GM21447 (cell line): ENCODE data around the gene LRRC3.

ENCODE experiments used
- ATAC-seq: cut with Tn5 transposase; IDR thresholded peaks from one replicate; pipeline ENCODE4 v1.9.1; 2021; ENCODE audit not compliant: unreplicated experiment

LRRC3 gene

DNA sequence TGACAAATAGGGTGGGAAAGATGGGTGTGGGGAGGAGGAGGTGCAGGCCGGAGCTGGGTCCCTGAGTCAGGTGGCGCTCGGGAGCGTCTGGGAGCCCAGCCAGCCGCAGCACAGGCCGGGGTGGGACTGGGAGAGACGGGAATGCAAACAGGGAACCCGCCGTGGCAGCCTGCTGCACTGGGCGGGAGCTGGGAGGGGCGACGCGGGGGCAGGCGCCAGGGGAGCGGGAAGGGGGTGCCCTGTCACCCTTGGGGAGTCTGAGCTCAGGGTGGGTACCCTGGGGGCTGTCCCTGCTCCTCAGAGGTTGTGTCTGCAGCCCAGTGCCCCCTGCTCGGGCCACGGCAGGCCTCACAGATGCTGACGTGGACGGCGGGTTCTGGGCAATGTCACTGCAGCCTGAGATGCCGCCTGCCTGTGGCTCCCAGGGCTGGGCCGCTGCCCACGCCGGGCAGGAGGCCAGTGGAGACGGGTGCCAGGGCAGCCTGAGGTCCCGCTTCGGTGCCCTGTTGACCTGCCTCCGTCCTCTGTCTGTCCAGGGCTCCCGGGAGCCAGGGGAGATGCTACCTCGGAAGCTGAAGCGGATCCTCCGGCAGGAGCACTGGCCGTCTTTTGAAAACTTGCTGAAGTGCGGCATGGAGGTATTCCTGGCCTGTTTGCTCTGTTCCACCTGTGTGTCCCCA, 16.6 kb upstream of the LRRC3 start:
- no peak for ATAC-seq

DNA sequence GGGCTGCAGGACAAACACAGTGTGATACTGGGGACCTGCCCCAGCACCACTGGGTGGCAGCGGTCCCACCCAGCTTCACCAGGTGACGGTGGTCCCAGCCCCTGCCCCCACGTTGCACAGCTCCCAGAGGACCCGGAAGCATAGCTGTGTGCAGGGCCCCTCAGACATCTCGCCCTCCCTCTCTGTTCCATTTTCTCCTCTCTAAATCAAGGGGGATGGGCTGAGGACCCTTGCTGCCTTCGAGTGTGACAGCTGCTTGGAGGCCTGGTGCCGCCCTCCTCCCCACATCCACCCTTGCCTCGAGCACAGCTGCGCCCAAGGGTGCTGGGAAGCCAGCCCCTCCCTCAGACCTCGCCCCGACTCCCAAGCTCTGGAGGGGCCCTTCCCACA, 16.1 kb upstream of the LRRC3 start:
- ATAC-seq = no peak

DNA sequence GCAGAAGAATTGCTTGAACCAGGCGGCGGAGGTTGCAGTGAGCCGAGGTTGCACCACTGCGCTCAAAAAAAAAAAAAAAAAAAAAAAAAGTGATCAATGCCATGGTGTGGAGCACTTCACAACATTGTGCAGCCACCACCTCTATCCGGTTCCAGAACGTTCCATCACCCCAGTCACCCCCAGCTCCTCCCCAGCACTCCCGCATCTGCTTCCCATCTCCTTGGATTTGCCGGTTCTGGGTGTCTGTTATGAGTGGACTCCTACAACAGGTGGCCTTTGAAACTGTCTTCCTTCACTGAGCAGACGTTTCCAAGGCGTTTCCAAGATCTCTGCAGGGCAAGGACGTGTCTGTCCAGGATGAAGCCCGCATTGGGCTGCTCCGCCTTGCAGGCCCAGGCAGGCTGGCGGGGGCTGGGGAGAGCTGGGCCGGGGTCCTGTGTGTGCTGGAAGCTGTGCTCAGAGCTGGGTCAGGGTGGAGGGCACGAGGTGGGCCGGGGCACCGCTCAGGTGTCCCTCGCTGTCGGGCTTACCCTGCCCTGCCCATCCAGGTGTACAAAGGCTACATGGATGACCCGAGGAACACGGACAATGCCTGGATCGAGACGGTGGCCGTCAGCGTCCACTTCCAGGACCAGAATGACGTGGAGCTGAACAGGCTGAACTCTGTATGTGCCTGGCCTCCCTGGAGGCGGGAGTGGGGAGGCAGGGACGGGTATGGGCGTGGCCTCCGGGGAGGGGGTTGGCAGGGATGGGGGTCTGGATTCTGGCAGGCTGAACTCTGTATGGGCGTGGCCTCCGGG, 14.9 kb upstream of the LRRC3 start:
- no peak for ATAC-seq

DNA sequence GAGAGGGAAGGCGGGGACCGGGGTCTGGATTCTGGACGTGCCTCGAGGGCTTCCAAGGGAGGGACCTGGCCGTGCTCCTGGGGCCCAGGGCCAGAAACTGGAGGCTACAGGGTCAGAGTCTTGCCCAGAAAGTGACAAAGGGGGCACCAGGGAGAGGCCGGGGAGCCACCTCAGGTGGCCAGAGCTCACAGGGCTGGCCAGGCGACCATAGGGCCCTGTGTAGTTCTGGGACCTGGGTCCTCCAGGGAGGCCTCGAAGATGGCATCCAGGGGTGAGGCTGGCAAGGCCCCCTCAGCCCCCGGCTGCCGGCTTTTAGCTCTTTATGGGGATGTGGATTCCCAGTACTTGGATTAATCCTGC, 14.3 kb upstream of the LRRC3 start:
- no peak for ATAC-seq

DNA sequence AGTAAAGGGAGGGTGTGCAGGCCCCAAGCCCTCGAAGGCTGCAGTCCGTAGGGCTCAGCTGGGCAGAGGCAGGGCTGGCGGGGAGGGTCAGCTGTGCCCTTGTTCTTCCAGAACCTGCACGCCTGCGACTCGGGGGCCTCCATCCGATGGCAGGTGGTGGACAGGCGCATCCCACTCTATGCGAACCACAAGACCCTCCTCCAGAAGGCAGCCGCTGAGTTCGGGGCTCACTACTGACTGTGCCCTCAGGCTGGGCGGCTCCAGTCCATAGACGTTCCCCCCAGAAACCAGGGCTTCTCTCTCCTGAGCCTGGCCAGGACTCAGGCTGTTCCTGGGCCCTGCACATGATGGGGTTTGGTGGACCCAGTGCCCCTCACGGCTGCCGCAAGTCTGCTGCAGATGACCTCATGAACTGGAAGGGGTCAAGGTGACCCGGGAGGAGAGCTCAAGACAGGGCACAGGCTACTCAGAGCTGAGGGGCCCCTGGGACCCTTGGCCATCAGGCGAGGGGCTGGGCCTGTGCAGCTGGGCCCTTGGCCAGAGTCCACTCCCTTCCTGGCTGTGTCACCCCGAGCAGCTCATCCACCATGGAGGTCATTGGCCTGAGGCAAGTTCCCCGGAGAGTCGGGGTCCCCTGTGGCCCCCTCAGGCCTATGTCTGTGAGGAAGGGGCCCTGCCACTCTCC, 13.6 kb upstream of the LRRC3 start:
- ATAC-seq = no peak

DNA sequence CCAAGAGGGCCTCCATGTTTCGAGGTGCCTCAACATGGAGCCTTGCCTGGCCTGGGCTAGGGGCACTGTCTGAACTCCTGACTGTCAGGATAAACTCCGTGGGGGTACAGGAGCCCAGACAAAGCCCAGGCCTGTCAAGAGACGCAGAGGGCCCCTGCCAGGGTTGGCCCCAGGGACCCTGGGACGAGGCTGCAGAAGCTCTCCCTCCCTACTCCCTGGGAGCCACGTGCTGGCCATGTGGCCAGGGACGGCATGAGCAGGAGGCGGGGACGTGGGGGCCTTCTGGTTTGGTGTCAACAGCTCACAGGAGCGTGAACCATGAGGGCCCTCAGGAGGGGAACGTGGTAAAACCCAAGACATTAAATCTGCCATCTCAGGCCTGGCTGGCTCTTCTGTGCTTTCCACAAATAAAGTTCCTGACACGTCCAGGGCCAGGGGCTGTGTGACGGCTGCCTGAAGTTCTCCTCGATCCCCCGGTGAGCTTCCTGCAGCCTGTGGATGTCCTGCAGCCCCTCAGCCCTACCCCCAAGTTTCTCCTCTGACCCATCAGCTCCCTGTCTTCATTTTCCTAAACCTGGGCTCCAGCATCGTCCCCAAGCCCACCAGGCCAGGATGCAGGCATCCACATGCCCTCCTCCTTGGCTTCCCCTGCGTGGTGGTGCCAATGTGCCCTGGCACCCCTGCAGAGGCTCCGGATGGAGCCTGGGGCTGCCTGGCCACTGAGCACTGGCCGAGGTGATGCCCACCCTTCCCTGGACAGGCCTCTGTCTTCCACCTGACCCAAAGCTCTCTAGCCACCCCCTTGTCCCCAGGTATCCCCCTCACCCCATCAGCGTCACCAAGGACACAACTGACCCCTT, 12.8 kb upstream of the LRRC3 start:
- no peak for ATAC-seq

DNA sequence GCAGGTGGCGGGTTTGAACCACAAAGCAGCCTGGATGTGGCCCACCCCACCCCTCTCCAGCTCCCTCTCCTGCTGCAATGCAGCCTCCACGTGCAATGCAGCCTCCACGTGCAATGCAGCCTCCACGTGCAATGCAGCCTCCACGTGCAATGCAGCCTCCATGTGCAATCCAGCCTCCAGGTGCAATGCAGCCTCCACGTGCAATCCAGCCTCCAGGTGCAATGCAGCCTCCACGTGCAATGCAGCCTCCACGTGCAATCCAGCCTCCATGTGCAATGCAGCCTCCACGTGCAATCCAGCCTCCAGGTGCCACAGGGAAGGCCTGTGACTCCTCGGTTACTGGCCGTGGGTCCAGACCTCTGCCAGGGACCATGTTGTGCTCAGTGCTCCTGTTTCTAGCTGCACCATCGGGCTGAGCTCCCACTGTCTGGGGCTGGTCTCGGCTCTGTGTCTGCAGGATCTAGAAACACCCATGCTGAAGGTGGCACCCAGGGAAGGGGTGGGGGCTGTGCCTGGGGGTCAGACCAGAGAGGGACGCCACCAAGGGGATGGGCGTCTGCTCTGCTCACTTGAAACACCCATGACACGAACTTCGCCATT, 11.9 kb upstream of the LRRC3 start:
- ATAC-seq = no peak

DNA sequence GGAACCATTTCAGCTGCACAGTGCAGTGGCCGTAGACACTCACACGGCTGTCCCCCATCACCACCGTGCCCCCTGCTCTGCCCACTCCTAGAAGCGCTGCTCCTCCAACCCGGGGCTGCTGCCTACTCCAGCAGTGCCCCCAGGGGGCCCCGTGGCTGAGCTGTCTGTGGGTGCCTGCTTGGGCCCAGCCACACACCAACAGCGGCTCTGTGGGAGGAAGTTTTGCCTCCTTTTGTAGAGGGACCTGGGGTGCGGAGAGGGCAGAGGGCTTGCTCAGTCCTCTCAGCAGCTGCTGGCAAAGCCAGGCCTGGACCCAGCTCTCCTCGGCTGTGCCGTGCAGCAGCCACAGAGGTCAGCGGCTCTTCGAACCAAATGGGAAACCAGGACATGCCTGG, 11.4 kb upstream of the LRRC3 start:
- ATAC-seq = no peak

DNA sequence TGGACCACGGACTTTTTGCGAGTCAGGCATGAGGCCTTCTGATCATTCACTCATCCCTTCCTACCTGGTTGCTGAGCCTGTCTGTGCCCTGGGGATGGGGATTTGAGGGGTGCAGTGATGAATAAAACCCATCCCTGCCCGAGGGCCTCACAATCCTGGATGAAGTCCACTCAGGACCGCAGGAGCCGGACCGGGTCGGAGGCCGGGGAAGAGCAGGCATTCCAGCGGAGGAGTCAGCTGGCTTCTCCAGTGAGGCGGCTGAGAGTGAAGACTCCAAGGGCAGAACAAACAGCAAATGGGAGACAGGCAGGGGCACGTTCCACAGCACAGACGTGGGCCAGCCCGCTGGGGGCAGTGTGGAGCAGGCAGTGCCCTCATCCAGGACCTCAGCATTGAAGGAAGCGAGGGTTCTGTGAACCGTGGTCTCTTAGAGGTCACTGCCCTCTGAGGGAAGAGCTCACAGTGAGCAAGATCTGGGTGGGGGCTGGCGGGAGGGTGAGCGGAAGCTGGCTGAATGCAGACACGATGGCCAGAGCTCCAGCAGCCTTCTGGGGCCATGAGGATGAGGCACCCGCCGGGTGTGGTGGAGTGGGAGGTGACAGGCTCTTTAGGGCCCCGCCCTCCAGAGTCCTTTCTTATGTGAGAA, 10.9 kb upstream of the LRRC3 start:
- ATAC-seq = no peak

DNA sequence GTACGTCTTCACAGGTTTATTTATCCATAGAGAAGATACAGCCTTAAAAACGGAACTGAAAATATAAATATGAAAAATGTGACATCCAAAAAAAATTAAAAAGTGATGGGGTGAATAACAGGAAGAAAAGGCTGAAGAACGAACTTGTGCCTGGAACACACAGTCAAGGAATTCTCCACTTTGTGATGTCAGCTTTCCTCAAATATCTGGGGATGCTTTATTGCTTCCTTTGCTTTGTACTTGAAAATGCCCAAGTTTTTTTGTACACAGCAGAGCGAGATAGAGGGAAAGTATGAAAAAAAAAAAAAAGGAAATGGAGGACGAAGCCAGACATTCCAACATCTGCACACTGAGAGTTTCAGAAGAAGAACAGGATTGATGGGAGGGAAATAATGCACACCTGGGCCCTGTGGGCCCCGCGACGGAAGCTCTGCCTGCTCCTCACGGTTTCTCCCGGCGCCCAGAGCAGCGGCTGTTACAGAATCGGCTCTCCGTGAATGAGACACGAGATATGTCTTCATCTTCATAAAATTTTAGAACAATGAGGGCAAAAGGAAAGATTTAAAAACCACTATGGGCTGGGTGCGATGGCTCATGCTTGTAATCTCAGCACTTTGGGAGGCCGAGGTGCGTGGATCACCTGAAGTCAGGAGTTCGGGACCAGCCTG, 10.0 kb upstream of the LRRC3 start:
- no peak for ATAC-seq

DNA sequence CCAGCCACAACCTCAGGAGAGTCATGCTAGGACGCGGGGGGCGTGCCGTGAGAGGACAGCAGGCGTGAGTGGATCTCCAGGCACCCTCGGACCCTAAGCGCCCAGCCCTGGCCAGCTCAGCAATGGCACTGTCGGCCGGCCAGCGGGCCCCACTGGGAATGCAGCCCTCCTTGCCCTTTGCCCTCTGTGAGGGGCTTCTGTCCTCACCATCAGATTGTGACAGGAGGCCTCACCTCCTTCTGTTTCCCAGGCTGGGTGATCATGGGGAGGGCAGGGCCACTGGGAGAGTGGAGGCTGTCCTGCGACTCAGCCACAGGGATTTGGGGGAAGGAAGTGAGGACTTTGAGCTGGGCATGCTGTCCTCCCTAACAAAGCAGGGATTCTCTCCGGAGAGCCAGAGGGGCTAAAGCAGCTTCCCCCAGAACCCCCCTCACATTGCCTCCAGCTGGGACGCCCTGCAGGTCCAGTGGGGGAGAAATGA, 6.6 kb upstream of the LRRC3 start:
- ATAC-seq = no peak

DNA sequence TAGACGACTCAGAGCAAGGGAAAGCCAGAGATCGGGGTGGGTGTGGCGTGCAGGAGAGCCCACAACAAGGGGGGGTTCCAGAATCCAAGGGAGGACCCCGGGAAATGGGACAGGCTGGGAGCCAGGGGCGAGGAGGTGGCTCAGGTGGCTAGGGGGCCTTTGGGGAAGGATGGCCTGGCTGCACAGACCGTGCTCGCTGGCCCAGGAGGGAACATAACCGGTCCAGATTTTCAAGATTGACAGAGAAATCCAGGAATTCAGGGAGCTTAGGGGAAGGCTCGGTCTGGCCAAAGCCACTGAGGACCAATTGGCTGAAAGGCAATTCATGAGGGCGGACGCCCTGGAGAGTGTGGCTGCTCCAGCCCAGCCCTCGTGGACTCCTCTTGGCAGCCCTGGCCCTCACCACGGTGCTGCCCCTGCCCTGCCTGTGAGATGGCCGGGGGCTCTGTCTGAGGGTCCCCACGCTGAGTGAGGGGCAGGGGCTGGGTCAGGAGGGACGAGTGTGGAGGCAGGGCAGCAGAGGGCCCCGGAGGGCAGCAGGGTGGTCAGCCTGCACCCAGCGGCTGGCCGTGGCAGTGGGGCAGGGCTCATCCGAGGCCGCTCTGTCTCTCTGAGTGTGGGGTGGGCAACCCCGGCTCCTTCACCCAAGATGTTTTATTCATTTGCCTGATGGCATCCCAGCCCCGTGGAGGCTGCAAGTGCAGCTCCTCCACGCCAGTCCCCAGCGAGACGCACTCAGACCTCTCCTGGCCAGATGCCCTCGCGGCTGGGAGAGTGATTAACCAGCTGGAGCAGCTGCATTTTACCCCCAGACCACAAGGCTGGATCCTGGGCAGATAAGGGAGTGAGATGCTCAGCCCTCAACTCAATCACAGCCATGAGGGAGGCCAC, 5.6 kb upstream of the LRRC3 start:
- ATAC-seq = no peak

DNA sequence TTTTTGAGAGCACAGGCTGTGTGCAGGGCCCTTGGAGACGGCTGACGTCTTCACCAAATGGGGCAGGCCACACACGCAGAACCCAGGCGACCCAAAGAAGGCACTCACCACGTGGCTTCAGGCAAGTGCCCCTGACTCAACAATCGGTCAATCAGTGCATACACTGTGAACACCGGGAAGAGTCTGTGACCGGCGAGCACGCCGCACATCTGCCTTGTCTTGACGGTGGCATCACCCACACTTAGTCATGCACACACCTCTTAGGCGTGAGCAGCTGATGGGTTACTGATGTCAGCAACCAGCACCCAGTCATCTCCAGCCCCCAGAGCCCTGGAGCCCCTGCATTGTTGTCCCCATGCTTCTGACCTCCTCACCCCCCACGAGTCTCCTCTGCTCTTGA, 4.9 kb upstream of the LRRC3 start:
- no peak for ATAC-seq

DNA sequence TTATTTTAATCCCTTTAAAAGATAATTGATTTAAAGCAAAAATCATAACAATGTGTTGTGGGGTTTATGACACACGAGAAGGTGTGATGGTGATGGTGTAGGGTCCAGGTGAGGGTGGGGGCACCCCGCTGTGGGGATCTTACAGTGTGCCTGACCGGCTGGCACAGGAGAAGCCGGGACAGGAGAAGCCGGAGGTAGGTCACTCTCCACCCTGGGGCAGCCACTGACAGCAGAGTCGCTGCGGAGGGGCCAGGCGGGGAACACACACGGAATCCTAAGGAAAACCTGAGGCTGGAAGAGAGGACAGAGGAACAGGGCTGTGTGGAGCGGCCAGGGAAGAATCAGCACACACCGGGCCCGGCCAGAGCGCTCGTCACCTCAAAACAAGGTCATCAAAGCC, 4.3 kb upstream of the LRRC3 start:
- no peak for ATAC-seq

DNA sequence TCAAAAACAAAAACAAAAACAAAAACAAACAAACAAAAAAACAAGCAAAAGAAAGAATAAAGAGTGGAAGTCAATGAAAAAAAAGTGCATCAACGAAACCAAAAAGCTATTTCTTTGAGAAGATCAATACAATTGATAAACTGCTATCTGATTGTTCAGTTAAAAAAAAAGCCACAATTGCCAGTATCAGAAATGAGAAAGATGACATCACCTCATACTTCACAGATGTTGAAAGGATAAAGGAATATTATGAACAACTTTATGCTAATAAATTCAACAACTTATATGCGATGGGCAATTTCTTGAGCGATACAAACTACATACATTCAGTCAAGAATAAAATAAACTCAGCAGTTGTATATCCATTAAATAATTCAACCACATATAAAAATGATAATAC, 2.2 kb upstream of the LRRC3 start:
- no peak for ATAC-seq

DNA sequence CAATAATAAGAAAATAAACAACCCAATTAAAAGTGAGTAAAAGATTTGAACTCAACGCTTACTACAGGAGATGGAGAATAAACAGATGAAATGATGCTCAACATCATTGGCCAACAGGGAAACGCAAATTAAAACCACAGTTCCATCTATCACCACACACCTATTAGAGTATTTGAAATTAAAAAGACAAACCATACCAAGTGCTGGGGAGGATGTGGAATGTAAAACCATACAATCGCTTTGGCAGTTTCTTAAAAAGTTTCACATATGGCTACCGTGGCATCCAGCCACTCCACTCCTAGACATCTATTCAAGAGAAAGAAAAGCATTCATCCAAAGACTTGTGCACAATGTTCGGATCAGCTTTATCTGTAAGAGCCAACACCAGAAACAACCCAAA, 1.3 kb upstream of the LRRC3 start:
- ATAC-seq = no peak

DNA sequence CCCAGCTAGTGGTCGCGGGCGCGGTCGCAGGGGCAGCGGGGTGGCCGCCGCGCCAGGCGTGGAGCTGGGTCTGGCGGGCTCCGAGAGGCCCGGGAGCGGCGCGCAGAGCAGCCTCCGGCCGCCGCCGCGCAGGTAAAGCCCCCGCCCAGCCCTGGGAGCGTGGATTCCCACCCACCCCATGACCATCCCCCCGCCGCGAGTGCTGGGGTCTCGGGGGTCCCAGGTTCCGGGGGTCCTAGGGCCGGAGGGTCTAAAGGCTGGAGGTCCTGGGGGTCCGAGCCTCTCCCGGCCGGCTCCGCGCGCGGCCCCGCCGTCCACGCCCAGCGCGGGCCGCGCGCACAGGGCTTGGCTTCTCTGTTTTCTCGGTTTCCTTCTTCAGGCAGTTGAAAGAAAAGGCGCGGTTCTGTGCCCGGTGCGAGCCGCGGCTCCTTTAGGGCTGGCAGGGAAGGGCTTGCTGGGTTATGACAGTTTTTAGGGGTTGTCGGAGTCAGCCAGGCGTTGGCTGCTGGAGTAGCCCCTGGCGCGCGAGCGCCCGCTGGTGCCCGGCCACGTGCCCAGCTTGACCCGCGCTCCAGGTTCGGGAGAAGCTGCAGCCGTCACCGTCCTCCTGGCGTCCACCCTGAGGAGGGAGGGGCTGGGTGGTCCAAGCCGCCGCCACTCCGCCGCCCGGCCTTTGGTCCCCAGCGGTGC, 359 bp downstream of the LRRC3 start:
- peak; percentile 52 for ATAC-seq

DNA sequence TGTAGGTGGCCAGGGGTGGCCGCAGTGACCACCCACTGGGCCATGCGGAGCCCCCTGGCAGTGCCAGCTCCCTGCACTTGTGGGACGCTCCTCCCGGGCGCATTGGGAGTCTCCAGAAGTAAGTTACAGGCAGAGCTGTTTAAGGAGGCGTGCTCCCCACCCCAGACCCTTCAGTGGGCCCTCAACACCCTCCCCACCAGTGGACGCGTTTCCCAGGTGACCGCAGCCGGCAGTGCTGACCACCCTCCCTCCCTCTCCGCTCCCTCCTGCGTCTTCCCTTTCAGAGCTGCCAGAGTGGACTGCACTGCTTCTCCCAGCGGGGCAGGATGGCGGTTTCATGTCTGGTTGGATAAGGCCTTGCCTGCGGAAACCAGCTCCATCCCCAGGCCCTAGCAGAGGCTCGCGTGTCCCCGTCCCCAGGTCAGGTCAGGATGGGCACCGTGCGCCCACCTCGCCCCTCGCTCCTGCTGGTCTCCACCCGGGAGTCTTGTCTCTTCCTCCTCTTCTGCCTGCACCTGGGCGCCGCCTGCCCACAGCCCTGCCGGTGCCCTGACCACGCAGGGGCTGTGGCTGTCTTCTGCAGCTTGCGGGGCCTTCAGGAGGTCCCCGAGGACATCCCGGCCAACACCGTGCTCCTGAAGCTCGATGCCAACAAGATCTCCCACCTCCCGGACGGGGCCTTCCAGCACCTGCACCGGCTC, 1.1 kb downstream of the LRRC3 start:
- ATAC-seq = no peak
